Left ventricle myocardium superior (tissue), 1 donor: ENCODE measurements around the gene SHH. TPM values are rescaled to one million over a fixed set of nuclear protein-coding genes. Genes with fewer than 3 reads are reported as not detected.
A peak's percentile ranks its signal among the peaks of the same experiment; 100 is the strongest.

Source experiments
- ATAC-seq: fragments of 200-7000 bp; cut with Tn5 transposase; one replicate; pipeline ENCODE4 v1.9.1; 2020; ENCODE audit warnings: mild to moderate bottlenecking, moderate library complexity
- DNase-seq: peaks from one replicate; pipeline ENCODE4 v3.0.0-alpha.2; 2020
- intact Hi-C: fragments of 100-400 bp; cut with micrococcal nuclease; formaldehyde crosslinking; loops from one replicate; pipeline ENCODE4 v1.11.0; 2022
- total RNA-seq: library from RNA; stranded (reverse); fragmentation: NEBNext Ultra II Directional; extraction: Animal tissue kit (Norgen Biotek cat#: 25700); gene quantifications from one replicate; pipeline ENCODE4 v1.2.1, GENCODE V29; 2021
- donor health status: DM: no; HTN: yes; CAD: no; lungs with severe emphysema.

The SHH gene
- total RNA-seq, 1 donor from 2014 or later: not detected

GRCh38 chr7:155755026-155755425 is 57.2 kb downstream of the SHH start:
- ATAC-seq (peak; percentile 68), DNase-seq (no peak)
- intact Hi-C loops: no loop called here

GRCh38 chr7:155754165-155754564 is 58.1 kb downstream of the SHH start:
- DNase-seq (no peak), ATAC-seq (peak; percentile 27)
- intact Hi-C loops: no loop called here

- ATAC-seq: no peak
- intact Hi-C loops: no loop called here
These were observed 58.8 kb downstream of the SHH start for GRCh38 chr7:155753446-155753965.

GRCh38 chr7:155752756-155753445 is 59.4 kb downstream of the SHH start:
- intact Hi-C loops: no loop called here
- DNase-seq (no peak), ATAC-seq (no peak)

More at GRCh38 chr7:155753446-155753965, 58.8 kb downstream of the SHH start:
- no peak for DNase-seq

GRCh38 chr7:155751409-155751808 is 60.9 kb downstream of the SHH start:
- intact Hi-C loops: no loop called here
- DNase-seq (no peak), ATAC-seq (no peak)

GRCh38 chr7:155750255-155751125 is 61.8 kb downstream of the SHH start:
- intact Hi-C loops: no loop called here

More at GRCh38 chr7:155750255-155751125, 61.8 kb downstream of the SHH start:
- ATAC-seq (no peak), DNase-seq (no peak)

Other genes with a start within 250 kb of the SHH start
- gene RBM33, start 167.8 kb downstream of the SHH start, total RNA-seq: 37.8 TPM